A172 (cell line): Measurements from ENCODE around the gene PRKAA1. TPM values are rescaled to one million over a fixed set of nuclear protein-coding genes. Genes with fewer than 3 reads are reported as not detected.

ENCODE experiments used
- DNase-seq: peaks from one replicate; pipeline ENCODE4 v3.0.0-alpha.2; 2015; ENCODE audit warnings: low spot score
- total RNA-seq: library from RNA; depleted of rRNA; stranded (reverse); fragments of >200 nt; shearing (Covaris generic); gene quantifications from 2 replicates; pipeline ENCODE4 v1.2.3, GENCODE V29; 2014

PRKAA1 gene
- total RNA-seq, 1 experiment from 2014 or later: 83.5 TPM

- DNase-seq: no peak
These were observed 16.2 kb downstream of the PRKAA1 start for GRCh38 chr5:40781843-40782409.

GRCh38 chr5:40780858-40781257 is 17.3 kb downstream of the PRKAA1 start:
- DNase-seq: no peak

- DNase-seq: no peak
These were observed 18.0 kb downstream of the PRKAA1 start for GRCh38 chr5:40780199-40780598.

GRCh38 chr5:40779561-40779960 is 18.6 kb downstream of the PRKAA1 start:
- DNase-seq: no peak

- DNase-seq: no peak
These were observed 20.0 kb downstream of the PRKAA1 start for GRCh38 chr5:40778133-40778532.

DNA sequence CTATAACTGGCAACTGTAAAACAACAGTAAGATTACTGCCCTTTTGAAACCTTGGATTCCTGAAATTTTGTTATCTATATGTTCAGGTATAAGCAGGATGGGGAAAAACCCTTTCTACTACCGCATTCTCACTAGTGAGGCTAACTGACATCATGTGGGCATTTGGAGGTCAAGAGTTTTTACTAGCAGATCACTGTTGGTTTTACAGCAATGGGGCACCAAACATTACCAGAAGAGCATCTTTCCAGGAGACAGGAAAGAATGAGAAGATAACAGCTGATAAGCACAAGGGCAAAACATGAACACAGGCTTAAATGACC is 21.6 kb downstream of the PRKAA1 start:
- DNase-seq: no peak

GRCh38 chr5:40775846-40776657 is 22.1 kb downstream of the PRKAA1 start:
- DNase-seq: no peak

DNA sequence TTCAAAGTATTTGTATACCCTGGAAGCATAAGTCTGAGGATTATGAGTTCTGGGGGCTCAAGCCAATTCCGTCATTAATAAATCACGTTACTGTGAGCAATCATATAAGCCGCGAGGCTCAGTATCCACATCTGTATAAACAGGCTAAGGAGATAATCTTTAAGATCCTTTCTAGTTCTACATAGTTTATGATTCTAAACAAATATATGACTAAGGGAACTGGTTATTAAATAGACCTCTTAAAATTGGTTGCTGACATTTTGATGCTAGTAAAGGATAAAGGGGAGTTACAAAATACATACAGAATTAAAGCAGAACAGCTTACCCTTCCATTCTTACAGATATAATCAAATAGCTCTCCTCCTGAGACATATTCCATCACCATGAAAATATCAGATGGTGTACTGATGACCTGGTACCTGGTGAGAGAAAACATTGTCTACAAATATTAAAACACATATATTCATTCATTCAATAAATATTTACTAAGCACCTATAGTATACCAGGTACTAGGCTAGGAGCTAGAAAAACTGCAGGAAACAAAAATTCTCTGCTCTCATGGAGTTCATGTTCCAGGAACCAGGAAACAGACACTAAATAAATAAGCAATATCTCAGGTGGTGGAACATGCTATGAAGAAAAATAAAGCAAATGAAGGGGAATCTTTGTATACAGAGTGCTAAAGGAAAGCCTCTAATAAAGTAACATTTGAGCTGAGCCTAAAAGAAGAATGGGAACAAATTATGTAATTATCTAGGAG is 22.9 kb downstream of the PRKAA1 start:
- no peak for DNase-seq

- no peak for DNase-seq
These were observed 23.6 kb downstream of the PRKAA1 start for GRCh38 chr5:40774623-40775022.

DNA sequence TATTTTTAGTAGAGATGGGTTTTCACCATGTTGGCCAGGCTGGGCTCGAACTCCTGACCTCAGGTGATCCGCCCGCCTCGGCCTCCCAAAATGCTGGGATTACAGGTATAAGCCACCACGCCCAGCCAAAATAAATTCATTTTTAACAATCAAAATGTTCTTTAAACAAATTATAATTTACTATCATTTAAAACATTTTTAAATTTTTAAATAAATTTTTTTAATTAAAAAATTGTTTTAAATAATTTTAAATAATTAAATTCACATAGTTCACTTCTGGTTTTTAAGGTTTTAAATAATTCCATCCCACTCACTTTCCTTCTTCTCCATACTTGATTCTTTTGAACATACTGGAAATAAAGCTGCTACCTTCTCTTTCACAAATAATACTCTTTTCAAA is 27.4 kb downstream of the PRKAA1 start:
- no peak for DNase-seq

- no peak for DNase-seq
These were observed 35.5 kb downstream of the PRKAA1 start for GRCh38 chr5:40762705-40763104.

GRCh38 chr5:40757400-40757799 is 40.8 kb downstream of the PRKAA1 start:
- no peak for DNase-seq

GRCh38 chr5:40755407-40756365 is 42.5 kb downstream of the PRKAA1 start, which contains the start of gene TTC33:
TSS of gene TTC33 (minus strand) at chr5:40755961. CDS start at chr5:40747018, 8,943 bp downstream.
- peak; percentile 94 for DNase-seq

DNA sequence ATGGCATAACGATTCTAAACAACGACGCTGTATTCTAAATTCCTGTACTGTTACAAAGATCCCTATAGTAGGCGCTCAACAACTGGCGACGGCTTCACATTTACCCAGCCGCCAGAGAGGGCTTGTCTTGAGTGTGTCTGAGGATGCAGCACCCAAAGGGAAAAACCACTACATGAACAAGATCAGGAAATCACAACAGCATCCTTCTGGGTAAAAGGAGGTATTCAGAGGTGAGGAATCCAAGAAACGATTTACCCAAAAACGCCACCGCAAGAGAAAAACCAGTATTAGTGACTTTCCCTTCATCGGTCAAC is 43.1 kb downstream of the PRKAA1 start:
- DNase-seq: peak; percentile 74

DNA sequence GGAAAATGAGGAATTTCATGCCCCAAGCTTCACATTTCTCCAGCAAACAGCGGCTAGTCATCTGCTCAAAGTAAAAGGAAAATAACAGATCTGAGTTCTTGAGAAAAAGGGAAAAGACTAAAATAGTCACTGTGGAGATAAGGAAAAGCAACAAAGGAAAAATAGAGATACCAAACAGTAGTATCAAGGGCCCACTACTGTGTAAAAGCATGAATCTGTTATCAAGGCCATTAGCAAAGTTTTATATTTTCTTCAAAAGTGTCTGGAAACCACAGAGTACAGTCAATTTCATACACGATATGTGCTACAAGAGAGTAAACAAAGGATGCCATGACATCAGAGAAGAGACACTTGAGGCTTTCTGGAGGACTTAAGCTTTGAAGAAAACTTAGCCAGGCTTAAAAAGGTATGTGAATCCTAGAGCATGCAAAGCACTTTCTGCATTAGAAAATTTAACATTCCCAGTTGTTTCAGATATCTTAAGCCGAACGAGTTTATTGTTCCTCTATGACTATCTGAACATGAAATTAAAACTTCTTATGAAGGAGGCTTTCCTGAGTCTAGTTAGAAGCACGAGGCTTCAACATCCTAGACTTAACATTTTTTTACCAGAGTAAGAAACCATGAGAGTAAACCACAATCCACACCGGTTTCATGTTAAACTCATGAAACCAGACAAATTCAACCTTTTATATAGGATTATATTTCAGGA is 43.6 kb downstream of the PRKAA1 start:
- peak; percentile 14 for DNase-seq

GRCh38 chr5:40746703-40747102 is 51.5 kb downstream of the PRKAA1 start:
- DNase-seq: peak; percentile 14

GRCh38 chr5:40743771-40744170 is 54.4 kb downstream of the PRKAA1 start:
- DNase-seq: no peak

GRCh38 chr5:40738502-40738901 is 59.7 kb downstream of the PRKAA1 start:
- DNase-seq: no peak

DNA sequence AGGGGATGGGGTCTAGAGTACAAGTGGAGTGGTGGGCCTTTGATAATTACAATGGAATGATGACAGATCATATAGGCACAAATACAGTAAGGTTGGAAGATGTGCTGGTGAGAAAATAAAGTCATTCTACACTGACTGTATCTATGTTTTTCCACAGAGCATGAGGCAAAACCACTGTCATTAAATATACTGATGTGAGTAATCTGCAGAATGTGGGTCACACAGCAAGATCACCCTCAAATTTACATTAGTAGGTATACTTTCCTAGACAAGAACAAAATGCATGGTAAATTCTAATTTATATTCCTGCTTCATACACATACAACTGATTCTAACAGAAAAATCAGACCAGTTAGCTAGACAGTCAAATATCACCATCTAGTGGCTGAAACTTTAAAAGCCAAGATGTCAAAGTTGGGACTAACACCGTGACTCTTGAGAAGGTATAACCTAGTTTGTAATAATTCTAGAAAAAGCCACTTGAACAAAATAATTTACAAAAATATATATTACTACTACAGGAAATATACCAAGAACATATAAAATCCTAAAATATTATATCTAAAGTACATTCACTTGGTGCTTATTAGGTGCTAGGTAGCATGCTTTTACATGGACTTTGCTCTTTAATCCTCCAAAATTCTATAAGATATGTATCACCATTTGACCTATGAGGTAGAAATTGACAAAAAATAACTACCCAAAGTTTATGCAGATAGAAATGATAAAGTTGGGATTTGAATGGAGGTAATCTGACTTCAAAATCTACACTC is 61.9 kb downstream of the PRKAA1 start:
- peak; percentile 56 for DNase-seq

- DNase-seq: no peak
These were observed 62.6 kb downstream of the PRKAA1 start for GRCh38 chr5:40735609-40736008.
